CD4-positive, alpha-beta T cell (primary cell): ENCODE results near the gene TOX4. TPM values are rescaled to one million over a fixed set of nuclear protein-coding genes. Genes with fewer than 3 reads are reported as not detected.

Experiments
- ATAC-seq: fragments of 200-7000 bp; cut with Tn5 transposase; one replicate; pipeline ENCODE4 v1.10.0; 2022; ENCODE audit warnings: mild to moderate bottlenecking; ENCODE audit not compliant: poor library complexity
- CTCF ChIA-PET: fragments of 350-600 bp; sonication (Branson Sonifier 250); formaldehyde crosslinking; loops from one replicate; lab custom pipeline; 2021; ENCODE audit warnings: antibody characterized with exemption, inconsistent platforms; lab: Charles Lee
- POLR2A ChIA-PET: fragments of 350-600 bp; sonication (Branson Sonifier 250); formaldehyde crosslinking; loops from one replicate; lab custom pipeline; 2021; ENCODE audit warnings: antibody characterized with exemption, inconsistent platforms; lab: Charles Lee
- DNase-seq, 14 experiments: peaks; one replicate each; pipeline ENCODE4 v3.0.0-alpha.2; 2013 to 2020; ENCODE audit warnings: mixed read lengths in 2 of 14
- H3K27ac ChIP-seq, 2 donors: one replicate each; pipeline versions ENCODE4 v1.5.1 to v1.7.0; 2013; ENCODE audit warnings: low read length in 2 of 2, low read depth in 1 of 2, mild to moderate bottlenecking in 1 of 2
- H3K27me3 ChIP-seq, 2 experiments: 1 replicate in 1 of 2; 2 replicates in 1 of 2; pipeline versions ENCODE4 v1.6.1 to v1.7.0; 2013; ENCODE audit warnings: low read length in 2 of 2, control low read depth in 1 of 2, mild to moderate bottlenecking in 1 of 2, moderate library complexity in 1 of 2; ENCODE audit not compliant: insufficient read depth in 2 of 2, control insufficient read depth in 1 of 2
- H3K36me3 ChIP-seq: one replicate; pipeline ENCODE4 v1.6.1; 2013; ENCODE audit warnings: low read length, control low read depth; ENCODE audit not compliant: insufficient read depth
- H3K4me1 ChIP-seq: one replicate; pipeline ENCODE4 v1.6.1; 2013; ENCODE audit warnings: low read length, control low read depth; ENCODE audit not compliant: insufficient read depth
- H3K4me3 ChIP-seq: one replicate; pipeline ENCODE4 v1.5.1; 2013; ENCODE audit warnings: mild to moderate bottlenecking, low read length, moderate library complexity
- H3K9me3 ChIP-seq, 2 experiments: 1 replicate in 1 of 2; 2 replicates in 1 of 2; pipeline versions ENCODE4 v1.6.1 to v1.7.0; 2013; ENCODE audit warnings: low read length in 2 of 2, mild to moderate bottlenecking in 2 of 2, control low read depth in 1 of 2, moderate library complexity in 1 of 2; ENCODE audit not compliant: control insufficient read depth in 1 of 2, insufficient read depth in 1 of 2
- H3K27ac Mint-ChIP-seq: one replicate; pipeline ENCODE4 v1.8.0; 2020; ENCODE audit warnings: mixed read lengths
- H3K27me3 Mint-ChIP-seq: one replicate; pipeline ENCODE4 v1.8.0; 2021; ENCODE audit warnings: mixed read lengths
- H3K36me3 Mint-ChIP-seq: one replicate; pipeline ENCODE4 v1.8.0; 2021; ENCODE audit warnings: low read depth, mixed read lengths
- H3K4me1 Mint-ChIP-seq: one replicate; pipeline ENCODE4 v1.8.0; 2021; ENCODE audit warnings: low read depth, mixed read lengths
- H3K4me3 Mint-ChIP-seq: one replicate; pipeline ENCODE4 v1.8.0; 2020; ENCODE audit warnings: mild to moderate bottlenecking, mixed read lengths
- H3K9me3 Mint-ChIP-seq: one replicate; pipeline ENCODE4 v1.8.0; 2020; ENCODE audit warnings: mixed read lengths
- CTCF ChIP-seq: fragments of 200-600 bp; IDR thresholded peaks from one replicate; pipeline ENCODE4 v1.8.0; 2022; ENCODE audit warnings: antibody characterized with exemption, mild to moderate bottlenecking
- intact Hi-C, 2 experiments: fragments of 100-400 bp; cut with DNase I in 1 of 2; cut with micrococcal nuclease in 1 of 2; formaldehyde crosslinking; loops; one replicate each; pipeline versions ENCODE4 v1.15.1 to v1.9.0; 2023 to 2025; cut with DNase I, micrococcal nuclease
- total RNA-seq, 174 experiments: library from RNA in 2 of 174; stranded (reverse) in 2 of 174; gene quantifications; one replicate each; pipeline ENCODE4 v1.2.3 and lab custom pipeline; 2021 to 2026

The TOX4 gene
- total RNA-seq, 2 experiments from 2014 or later = 70.9 to 77.4 TPM

GRCh38 chr14:21534576-21534975 is 57.6 kb downstream of the TOX4 start:
- no peak for DNase-seq
- Mint-ChIP-seq H3K27ac (no peak overlapping the region), H3K4me1 (no peaks in the 10 kb centered on the region), H3K36me3 (no peaks in the 10 kb centered on the region), H3K9me3 (no peaks in the 10 kb centered on the region), H3K27me3 (peaks cover 59% of the 10 kb centered on the region), H3K4me3 (no peak overlapping the region)
- H3K4me1 ChIP-seq = peaks cover 8% of the 10 kb centered on the region
- POLR2A ChIA-PET = interaction anchor here (1.8 kb wide), 1 partner anchor 9 kb away, joined by 4 read pairs; the partner anchor contains the start of gene SALL2
- CTCF ChIA-PET = no interaction called here
- H3K36me3 ChIP-seq = no peaks in the 10 kb centered on the region
- H3K27me3 ChIP-seq = peaks cover 39 to 46% of the 10 kb centered on the region in 2 experiments
- intact Hi-C loops = no loop called here
- TF ChIP-seq CTCF = no peak
- H3K4me3 ChIP-seq = no peak overlapping the region
- H3K27ac ChIP-seq = no peak overlapping the region
- no peak for ATAC-seq
- H3K9me3 ChIP-seq = peaks cover 0 to 4% of the 10 kb centered on the region in 2 experiments

DNA sequence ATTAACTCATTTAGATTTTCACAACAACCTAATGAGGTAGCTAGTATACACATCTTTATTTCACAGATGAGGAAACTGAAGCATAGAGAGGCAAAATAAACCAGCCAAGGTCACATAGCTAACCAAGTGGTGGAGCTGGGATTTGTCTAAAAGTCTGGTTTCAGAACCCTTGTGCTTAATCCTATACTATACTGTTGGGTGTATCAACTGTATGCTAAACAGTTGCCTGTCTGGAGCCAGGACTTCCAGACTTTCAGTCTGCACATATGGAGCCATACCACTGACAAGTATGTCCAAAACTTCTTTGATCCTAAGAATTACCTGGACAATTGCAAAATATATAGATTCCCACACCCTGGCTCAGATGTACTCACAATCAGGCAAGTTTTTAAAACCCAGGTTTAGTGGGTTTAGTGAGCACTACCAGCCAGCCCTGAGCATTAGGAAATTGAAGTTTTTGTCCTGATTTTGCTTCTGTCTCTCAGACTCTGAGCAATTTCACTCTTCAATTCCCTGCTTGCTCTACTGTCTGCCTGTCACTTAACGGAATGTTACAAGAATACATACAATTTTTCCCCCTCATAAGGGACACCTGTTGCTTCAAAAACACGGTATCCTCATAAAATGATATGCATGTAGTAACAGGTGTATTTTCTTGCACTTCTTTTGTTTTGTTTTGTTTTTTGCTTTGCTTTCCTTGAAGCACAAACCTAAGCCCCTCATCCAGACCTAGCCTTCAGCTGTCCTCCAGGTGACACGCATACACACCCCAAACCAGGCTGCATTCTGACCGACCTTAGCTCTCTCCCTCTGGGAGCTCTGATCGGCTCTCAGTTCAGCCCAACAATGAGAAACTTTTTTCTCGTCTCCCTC is 58.8 kb downstream of the TOX4 start:
- Histone ChIP-seq H3K27me3 (peaks cover 39 to 51% of the 10 kb centered on the region in 2 experiments), H3K36me3 (no peaks in the 10 kb centered on the region), H3K9me3 (peaks cover 0 to 4% of the 10 kb centered on the region in 2 experiments), H3K27ac (no peak overlapping the region), H3K4me1 (peaks cover 8% of the 10 kb centered on the region), H3K4me3 (no peak overlapping the region)
- no peak for TF ChIP-seq CTCF
- Mint-ChIP-seq H3K27ac (no peak overlapping the region), H3K4me1 (no peaks in the 10 kb centered on the region), H3K27me3 (peaks cover 62% of the 10 kb centered on the region), H3K9me3 (no peaks in the 10 kb centered on the region), H3K4me3 (no peak overlapping the region), H3K36me3 (no peaks in the 10 kb centered on the region)
- POLR2A ChIA-PET = interaction anchor here (1.8 kb wide), 1 partner anchor 10 kb away, joined by 4 read pairs; the partner anchor contains the start of gene SALL2
- CTCF ChIA-PET = no interaction called here
- intact Hi-C loops = no loop called here
- DNase-seq = no peak
- ATAC-seq = no peak

GRCh38 chr14:21536418-21537089 is 59.6 kb downstream of the TOX4 start:
- H3K36me3 ChIP-seq = no peaks in the 10 kb centered on the region
- no peak for TF ChIP-seq CTCF
- Mint-ChIP-seq H3K4me1 (no peaks in the 10 kb centered on the region), H3K36me3 (no peaks in the 10 kb centered on the region), H3K4me3 (peak overlapping the region; percentile 21), H3K27ac (no peak overlapping the region), H3K27me3 (peaks cover 62% of the 10 kb centered on the region), H3K9me3 (no peaks in the 10 kb centered on the region)
- DNase-seq = no peak
- CTCF ChIA-PET = interaction anchor here (1.2 kb wide), 1 partner anchor 38 kb away, joined by 4 read pairs; no protein-coding TSS in a partner anchor
- intact Hi-C loops = no loop called here
- H3K27ac ChIP-seq = no peak overlapping the region
- no peak overlapping the region for H3K4me3 ChIP-seq
- ATAC-seq = no peak
- peaks cover 8% of the 10 kb centered on the region for H3K4me1 ChIP-seq
- H3K27me3 ChIP-seq = peaks cover 39 to 51% of the 10 kb centered on the region in 2 experiments
- H3K9me3 ChIP-seq = peaks cover 0 to 4% of the 10 kb centered on the region in 2 experiments
- POLR2A ChIA-PET = interaction anchor here (1.0 to 1.2 kb wide), 3 partner anchors 9 to 25 kb away, joined by 3 to 5 read pairs (median 4); partner anchors contain the start of genes METTL3 and SALL2
